GM21619 (cell line): Measurements from ENCODE around the gene KCNIP2.
"Not testable (repeated sequence)": the region's sequence is repeated elsewhere in the genome, so short reads cannot be mapped to it uniquely, and the experiment has no call there.

ENCODE experiments used
- ATAC-seq: cut with Tn5 transposase; IDR thresholded peaks from one replicate; pipeline ENCODE4 v1.9.1; 2021; ENCODE audit not compliant: unreplicated experiment

The KCNIP2 gene

DNA sequence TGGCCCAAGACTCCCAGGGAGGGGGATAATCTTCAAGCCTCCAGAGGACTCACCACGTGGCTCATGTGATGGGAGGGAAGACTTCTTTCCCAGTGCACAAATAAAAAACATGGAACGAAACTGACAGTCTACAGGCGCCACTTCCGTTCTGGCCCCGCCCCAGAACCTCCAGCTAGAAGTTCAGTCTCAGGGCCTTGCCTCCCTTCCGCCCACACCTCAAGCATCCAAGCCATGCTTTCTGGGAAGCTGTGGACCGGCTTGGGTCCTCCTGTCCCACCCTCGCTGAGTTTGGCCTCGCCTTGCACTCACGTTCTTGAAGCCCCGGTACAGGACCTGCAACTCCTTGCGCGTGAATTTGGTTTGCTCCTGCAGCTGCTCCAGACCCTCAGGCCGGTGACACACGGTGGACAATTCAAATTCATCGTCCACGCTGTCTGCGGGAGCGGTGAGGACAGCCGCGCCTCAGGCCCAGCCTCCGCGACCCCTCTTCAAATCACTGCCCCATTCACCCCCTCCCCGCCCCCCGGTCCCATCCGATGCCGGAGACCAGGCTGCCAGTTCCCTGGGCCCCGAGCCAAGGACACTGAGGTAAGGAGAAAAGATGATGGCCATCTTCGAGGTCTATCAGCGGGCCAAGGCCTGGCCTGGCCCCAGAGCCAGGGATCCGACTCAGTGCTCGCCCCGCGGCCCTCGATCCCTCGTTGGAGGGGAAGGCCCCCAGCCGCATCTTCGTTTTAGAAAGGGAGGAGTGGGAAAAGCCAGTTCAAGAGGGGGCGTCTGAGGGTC lies 14.6 kb downstream of the KCNIP2 start:
- no peak for ATAC-seq

DNA sequence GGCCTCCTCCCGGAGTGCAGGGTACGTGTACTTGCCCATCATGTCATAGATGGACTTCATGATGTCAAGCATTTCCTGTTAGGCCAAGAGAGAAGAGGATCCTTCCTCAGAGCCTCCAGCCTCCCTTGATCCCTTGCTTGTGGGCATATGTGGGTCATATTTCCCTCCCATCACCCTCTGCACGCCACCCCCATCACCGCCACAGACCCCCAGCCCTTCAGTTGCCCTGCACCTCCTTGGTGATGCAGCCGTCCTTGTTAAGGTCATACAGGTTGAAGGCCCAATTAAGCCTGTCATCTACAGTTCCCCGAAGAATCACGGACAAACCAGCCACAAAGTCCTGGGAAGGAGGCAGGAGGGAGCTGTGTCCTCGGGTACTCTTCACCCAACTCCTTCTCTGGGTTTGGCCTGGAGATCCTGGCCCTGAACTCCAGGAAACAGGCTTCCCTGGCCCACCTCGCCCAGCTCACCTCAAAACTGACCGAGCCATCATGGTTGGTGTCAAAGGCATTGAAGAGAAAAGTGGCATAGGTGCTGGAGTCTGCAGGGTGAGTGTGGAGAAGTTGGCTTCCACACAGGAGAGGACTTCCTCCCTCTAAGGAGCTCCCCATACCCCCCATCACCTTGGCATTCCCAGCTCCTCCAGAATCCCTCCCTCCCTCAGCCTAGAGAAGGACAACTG lies 15.5 kb downstream of the KCNIP2 start:
- ATAC-seq = no peak

- ATAC-seq = no peak
These were observed 16.7 kb downstream of the KCNIP2 start for GRCh38 chr10:101826852-101827434.

GRCh38 chr10:101824736-101825135 lies 18.9 kb downstream of the KCNIP2 start:
- no peak for ATAC-seq

- ATAC-seq = peak; percentile 18
These were observed 24.5 kb downstream of the KCNIP2 start for GRCh38 chr10:101818872-101819633.

DNA sequence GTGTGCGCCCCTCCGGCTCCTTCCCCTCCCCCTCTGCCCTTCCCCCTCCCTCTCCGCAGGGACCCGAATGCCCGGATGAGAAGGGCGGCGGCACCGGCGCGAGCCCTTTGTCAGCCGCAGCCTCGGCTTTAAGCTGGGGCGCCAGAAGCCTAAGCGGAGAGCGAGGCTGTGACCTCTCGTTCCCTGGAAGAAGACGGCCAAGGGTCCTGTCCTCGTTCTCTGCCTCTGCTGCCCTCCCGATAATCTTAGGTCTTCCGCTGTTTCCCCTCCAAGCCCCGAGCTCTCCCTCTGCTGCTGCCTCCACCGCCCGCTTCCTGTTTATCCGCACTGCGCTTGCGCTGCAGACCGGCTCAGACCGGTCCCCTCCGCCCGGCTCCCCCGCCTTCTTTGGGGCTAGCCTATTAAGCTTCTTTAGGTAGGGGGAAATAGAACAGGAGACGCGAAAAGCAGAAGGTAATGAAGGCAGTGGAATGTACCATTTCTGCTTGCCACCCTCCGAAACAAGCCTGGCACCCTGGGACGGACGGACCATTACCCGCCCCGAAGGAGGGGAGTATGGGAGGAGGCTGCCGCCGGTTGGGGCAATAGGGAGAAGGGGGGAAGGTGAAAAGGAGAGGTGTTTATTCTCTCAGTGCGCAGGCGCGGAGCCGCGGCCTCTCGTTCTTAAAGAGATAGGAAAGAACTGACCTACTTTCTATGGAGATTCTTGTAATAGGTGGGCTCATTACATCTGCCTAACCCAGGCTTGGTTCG lies 25.3 kb downstream of the KCNIP2 start, which contains the start of gene OGA:
TSS of gene OGA (minus strand) at position 326 of the 753 bp plus-strand sequence. CDS start 422 bp downstream, outside the sequence.
- peak; percentile 82 for ATAC-seq

GRCh38 chr10:101817337-101818118 lies 26.1 kb downstream of the KCNIP2 start:
- ATAC-seq = no peak

GRCh38 chr10:101816913-101817336 lies 26.7 kb downstream of the KCNIP2 start:
- no peak for ATAC-seq

GRCh38 chr10:101816376-101816775 lies 27.2 kb downstream of the KCNIP2 start:
- no peak for ATAC-seq

DNA sequence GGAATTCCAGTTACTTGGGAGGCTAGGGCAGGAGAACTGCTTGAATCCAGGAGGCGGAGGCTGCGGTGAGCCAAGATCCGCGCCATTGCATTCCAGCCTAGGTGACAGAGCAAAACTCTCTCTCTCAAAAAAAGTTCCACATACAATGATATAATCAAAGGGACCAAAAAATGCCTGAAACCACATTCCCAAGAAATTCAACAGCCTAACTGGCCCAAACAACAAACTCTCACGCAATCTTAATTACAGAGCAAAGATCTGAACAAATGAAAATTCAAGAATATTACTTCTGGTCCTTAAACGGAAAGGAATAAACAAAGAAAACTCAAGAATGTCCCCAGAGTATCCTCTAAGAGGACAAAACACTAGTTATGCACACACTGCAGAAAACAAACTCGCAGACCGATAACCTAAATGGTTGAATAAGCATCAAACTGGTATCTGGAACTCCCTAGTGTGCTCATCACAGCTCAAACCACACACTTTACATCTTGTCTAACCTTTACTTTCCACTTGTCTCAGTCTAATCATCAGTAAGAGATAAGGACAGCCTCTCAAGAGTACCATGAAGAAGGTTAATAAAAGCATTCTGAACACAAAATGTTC lies 29.0 kb downstream of the KCNIP2 start:
- no peak for ATAC-seq

DNA sequence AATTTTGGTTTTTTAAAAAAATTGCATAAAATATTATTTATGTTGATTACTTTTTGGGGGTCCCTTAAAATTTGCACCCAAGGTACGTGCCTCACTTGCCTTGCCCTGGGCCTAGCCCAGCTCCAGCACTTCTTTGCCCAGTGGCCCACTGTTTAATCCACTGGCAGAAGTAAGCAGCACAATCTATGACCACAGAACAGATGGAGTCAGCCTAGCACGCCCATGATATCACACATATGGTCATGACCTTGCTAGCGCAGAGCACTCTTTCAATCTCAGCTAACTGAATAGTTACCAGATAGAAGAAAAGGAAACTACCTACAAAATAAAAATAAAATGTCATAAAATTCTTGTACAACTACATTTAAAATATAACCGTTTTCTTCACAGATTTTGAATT lies 31.0 kb downstream of the KCNIP2 start:
- no peak for ATAC-seq

DNA sequence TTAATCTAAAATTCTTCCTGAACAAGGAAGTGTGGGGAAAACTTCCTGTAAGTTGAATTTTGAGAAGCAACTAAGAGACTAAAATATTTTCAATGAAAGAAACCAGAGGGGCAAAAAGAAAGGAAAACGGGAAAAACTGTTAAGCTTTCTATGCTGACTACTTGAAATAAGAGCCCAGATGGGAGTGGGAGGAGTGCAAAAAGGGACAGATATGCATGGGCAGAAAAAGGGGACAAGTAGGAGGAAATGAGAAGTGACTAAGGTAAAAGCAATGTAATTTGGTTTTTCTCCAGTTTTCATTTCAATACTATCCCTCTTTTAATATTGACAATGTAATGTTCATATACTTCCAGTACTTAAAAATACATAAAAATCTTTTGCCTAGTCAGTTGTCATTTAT lies 36.4 kb downstream of the KCNIP2 start:
- no peak for ATAC-seq

- ATAC-seq = no peak
These were observed 40.1 kb downstream of the KCNIP2 start for GRCh38 chr10:101803511-101803910.

DNA sequence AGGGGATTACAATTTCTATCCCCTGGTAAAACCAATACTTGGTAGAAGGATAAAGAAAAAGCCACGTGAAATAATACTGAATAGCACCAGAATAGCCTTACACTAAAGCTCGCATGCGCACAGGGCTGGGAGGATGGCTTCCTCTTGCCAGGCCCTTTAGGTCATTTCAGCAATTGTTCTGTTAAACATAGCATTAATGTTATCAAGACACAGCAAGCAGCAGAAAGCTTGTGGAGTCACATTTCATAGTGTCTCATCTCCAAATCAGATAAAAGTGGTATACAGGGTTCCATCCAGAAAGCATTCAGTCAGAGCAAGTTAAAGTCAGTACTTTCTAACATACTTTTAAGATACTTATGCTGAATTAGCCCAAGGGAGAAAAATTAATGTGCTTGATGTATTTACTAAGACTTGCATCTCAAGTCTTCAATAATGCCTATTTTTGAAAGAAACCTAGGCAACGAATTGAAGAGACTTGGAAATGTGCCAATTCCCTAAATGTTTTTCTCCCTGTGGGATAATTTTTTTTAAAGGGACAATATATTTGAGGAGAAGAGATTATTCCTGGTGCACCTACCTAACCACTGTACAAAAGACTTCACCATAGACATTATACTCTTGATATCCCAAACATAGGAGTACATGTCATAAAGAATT lies 46.1 kb downstream of the KCNIP2 start:
- no peak for ATAC-seq

DNA sequence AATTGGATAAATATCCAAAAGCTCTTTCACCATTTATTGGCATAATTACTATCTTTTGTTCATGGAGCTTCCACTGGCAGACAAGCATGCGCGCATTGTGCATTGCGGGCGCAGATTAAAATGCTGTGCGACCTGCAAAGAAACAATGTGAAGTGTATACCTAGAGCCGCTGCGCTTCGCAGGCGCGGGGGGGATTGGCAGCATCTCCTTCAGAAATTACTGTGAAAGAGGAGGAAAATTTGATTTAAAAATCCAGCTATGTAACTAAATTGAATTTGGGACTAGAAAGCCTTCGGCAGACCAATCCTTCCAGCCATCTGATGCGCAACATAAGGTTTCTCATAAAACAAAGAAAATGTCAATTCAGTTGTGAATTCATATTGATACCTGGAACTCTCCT lies 50.1 kb downstream of the KCNIP2 start:
- ATAC-seq = no peak

DNA sequence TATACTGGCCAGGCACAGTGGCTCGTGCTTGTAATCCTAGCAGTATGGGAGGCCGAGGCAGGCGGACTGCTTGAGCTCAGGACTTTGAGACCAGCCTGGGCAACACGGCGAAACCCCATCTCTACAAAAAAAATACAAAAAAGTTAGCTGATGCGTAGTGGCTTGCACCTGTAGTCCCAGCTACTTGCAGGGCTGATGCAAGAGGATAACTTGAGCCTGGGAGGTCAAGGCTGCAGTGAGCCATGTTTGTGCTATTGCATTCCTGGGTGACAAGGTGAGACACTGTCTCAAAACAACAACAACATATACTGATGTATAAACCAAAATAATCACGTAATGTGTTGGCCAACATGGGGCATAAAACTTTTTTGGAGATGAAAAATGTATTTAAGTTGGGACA lies 53.9 kb downstream of the KCNIP2 start:
- ATAC-seq = no peak

DNA sequence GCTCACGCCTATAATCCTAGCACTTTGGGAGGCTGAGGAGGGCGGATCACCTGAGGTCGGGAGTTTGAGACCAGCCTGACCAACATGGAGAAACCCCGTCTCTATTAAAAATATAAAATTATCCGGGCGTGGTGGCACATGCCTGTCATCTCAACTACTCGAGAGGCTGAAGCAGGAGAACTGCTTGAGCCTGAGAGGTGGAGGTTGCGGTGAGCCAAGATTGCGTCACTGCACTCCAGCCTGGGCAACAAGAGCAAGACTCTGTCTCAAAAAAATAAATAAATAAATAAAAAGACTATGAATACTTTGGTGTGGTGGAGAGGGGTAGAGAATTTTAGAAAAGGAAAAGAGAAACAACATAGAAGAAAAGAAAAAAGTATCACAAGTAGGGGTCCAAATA lies 54.4 kb downstream of the KCNIP2 start:
- ATAC-seq = not testable (repeated sequence)

GRCh38 chr10:101785801-101786200 lies 57.8 kb downstream of the KCNIP2 start:
- ATAC-seq = no peak

- no peak for ATAC-seq
These were observed 59.0 kb downstream of the KCNIP2 start for GRCh38 chr10:101784558-101784957.
